HUES64 (cell line): ENCODE measurements around the gene CASK.
A peak's percentile ranks its signal among the peaks of the same experiment; 100 is the strongest.

Source experiments
- H3K27ac ChIP-seq: 2 replicates; pipeline ENCODE4 v1.7.0; 2013; ENCODE audit warnings: low read depth, low read length, inconsistent platforms
- H3K27me3 ChIP-seq: 2 replicates; pipeline ENCODE4 v1.6.1; 2013; ENCODE audit warnings: mild to moderate bottlenecking, low read length; ENCODE audit not compliant: insufficient read depth
- H3K36me3 ChIP-seq: 2 replicates; pipeline ENCODE4 v1.6.1; 2013; ENCODE audit warnings: mild to moderate bottlenecking, low read length; ENCODE audit not compliant: insufficient read depth
- H3K4me1 ChIP-seq: 2 replicates; pipeline ENCODE4 v1.6.1; 2013; ENCODE audit warnings: mild to moderate bottlenecking, low read length, moderate library complexity; ENCODE audit not compliant: insufficient read depth
- H3K4me3 ChIP-seq: 2 replicates; pipeline ENCODE4 v1.5.1; 2013; ENCODE audit warnings: mild to moderate bottlenecking, low read length, moderate library complexity
- H3K9ac ChIP-seq: 2 replicates; pipeline ENCODE4 v1.6.1; 2013; ENCODE audit warnings: mild to moderate bottlenecking, low read depth, low read length
- H3K9me3 ChIP-seq: 2 replicates; pipeline ENCODE4 v1.6.1; 2013; ENCODE audit warnings: low read depth, low read length; ENCODE audit not compliant: insufficient read depth
- WGBS: fragments of 150-250, 120-280 bp; methylation state at CpG from one replicate; pipeline ENCODE4 v1.1.7; 2013; ENCODE audit warnings: missing lambda C conversion rate; 5-methylcytosine and 5-hydroxymethylcytosine counted together

The CASK gene

GRCh38 chrX:41491267-41492004 is 431.9 kb downstream of the CASK start:
- no peaks in the 10 kb centered on the region for H3K9me3 ChIP-seq
- no peaks in the 10 kb centered on the region for H3K36me3 ChIP-seq
- peak overlapping the region; percentile 87 for H3K27ac ChIP-seq
- H3K27me3 ChIP-seq = no peaks in the 10 kb centered on the region
- peaks cover 6% of the 10 kb centered on the region for H3K4me1 ChIP-seq
- peak overlapping the region; percentile 47; the same call in 1 of the 2 replicates for H3K9ac ChIP-seq
- 42% methylated on average over 12 of the region's 12 CpGs for WGBS
- H3K4me3 ChIP-seq = no peak overlapping the region

DNA sequence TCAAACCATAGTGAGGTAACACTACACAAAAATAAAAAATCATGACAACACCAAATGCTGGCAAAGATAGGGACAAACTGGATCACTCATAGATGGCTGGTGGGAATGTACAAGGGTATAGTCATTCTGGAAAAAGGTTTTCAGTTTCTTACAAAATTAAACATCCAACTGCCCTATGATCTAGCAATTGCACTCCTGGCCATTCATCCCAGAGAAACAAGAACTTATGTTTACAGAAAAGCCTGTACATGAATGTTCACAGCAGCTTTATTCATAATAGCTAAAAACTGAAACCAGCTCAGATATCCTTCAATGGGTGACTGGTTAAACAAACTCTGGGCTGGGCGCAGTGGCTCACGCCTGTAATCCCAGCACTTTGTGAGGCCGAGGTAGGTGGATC is 432.9 kb downstream of the CASK start:
- H3K9ac ChIP-seq = no peak overlapping the region
- H3K27me3 ChIP-seq = no peaks in the 10 kb centered on the region
- H3K36me3 ChIP-seq = no peaks in the 10 kb centered on the region
- no peaks in the 10 kb centered on the region for H3K9me3 ChIP-seq
- H3K27ac ChIP-seq = no peak overlapping the region
- WGBS = 92% methylated on average over 3 of the region's 3 CpGs
- no peak overlapping the region for H3K4me3 ChIP-seq
- H3K4me1 ChIP-seq = peaks cover 6% of the 10 kb centered on the region

DNA sequence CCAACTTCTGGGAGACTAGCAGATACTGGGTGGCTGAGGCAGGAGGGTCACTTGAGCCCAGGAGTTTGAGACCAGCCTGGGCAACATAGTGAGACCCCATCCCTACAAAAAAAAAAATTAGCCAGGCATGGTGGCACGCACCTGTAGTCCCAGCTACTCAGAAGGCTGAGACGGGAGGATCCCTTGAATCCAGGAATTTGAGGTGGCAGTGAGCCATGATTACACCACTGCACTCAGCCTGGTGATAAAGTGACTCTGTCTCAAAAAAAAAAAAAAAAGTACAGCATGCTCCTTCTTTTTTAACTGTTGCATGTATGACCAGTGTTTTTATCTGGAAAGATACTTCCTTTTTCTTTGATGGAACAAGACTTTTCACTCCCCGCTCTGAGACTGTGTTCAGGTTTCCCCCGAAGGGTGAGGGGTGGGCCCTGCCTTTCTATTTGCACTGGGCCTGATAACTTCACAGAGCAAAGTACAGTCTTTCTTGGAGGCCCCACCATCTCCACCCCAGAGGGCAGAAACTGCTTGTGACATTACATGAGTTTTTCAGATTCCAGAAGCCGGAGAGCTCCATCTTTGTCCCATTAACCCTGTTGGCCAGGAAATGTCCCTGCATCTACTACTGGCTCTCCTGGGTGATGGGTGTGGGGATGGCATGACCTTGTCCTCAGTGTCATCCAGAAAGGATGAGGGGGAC is 441.1 kb downstream of the CASK start:
- whole genome bisulfite sequencing = 89% methylated on average over 5 of the region's 5 CpGs
- H3K9ac ChIP-seq = no peak overlapping the region

GRCh38 chrX:41481264-41482109 is 441.9 kb downstream of the CASK start:
- Histone ChIP-seq H3K9ac (no peak overlapping the region), H3K9me3 (no peaks in the 10 kb centered on the region), H3K4me1 (peaks cover 11% of the 10 kb centered on the region; the same call in 1 of the 2 replicates), H3K4me3 (no peak overlapping the region), H3K27me3 (no peaks in the 10 kb centered on the region), H3K36me3 (no peaks in the 10 kb centered on the region), H3K27ac (no peak overlapping the region)
- WGBS = 79% methylated on average over 6 of the region's 6 CpGs

More for the DNA sequence above, 441.1 kb downstream of the CASK start:
- no peak overlapping the region for H3K27ac ChIP-seq
- H3K36me3 ChIP-seq = no peaks in the 10 kb centered on the region
- no peaks in the 10 kb centered on the region for H3K9me3 ChIP-seq
- peaks cover 11% of the 10 kb centered on the region; the same call in 1 of the 2 replicates for H3K4me1 ChIP-seq
- H3K4me3 ChIP-seq = no peak overlapping the region
- H3K27me3 ChIP-seq = no peaks in the 10 kb centered on the region

GRCh38 chrX:41480508-41481260 is 442.7 kb downstream of the CASK start:
- 88% methylated on average over 13 of the region's 13 CpGs for WGBS
- Histone ChIP-seq H3K36me3 (no peaks in the 10 kb centered on the region), H3K9me3 (no peaks in the 10 kb centered on the region), H3K27me3 (no peaks in the 10 kb centered on the region), H3K9ac (no peak overlapping the region), H3K4me1 (peaks cover 17% of the 10 kb centered on the region), H3K27ac (no peak overlapping the region), H3K4me3 (no peak overlapping the region)

DNA sequence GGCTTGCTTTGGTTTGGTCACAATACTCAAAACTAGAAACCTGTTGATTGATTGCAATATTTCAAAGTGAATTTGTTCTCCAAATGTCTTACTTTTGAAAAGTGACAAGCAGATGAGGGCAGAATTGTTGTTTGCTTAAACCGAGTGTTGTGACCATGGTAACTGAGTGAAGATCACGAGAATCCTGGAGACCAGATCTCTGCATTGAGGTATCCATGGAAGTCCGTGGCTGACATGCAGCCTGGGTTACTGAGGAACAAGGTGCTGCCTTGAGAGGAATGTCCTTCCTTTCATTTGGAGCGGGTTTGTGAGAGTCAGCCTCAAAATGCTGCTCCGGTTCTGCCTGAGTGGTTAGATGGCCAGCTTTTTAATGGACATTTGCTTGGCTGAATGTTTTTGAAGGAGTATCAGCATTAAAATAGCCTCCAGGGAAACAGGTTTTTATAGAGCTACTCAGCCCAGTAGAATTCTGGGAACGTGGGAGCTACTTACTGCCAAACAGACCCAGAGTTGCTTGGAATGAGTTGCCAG is 444.9 kb downstream of the CASK start:
- peak overlapping the region; percentile 23; the same call in 1 of the 2 replicates for H3K27ac ChIP-seq
- no peak overlapping the region for H3K4me3 ChIP-seq
- no peak overlapping the region for H3K9ac ChIP-seq
- no peaks in the 10 kb centered on the region for H3K36me3 ChIP-seq
- H3K9me3 ChIP-seq = no peaks in the 10 kb centered on the region
- no peaks in the 10 kb centered on the region for H3K27me3 ChIP-seq
- WGBS = 69% methylated on average over 6 of the region's 6 CpGs
- peaks cover 25% of the 10 kb centered on the region for H3K4me1 ChIP-seq

GRCh38 chrX:41475591-41476241 is 447.6 kb downstream of the CASK start:
- Histone ChIP-seq H3K9ac (peak overlapping the region; percentile 78), H3K27ac (peak overlapping the region; percentile 95), H3K4me3 (peak overlapping the region; percentile 35), H3K27me3 (no peaks in the 10 kb centered on the region), H3K9me3 (no peaks in the 10 kb centered on the region), H3K4me1 (peaks cover 20% of the 10 kb centered on the region), H3K36me3 (no peaks in the 10 kb centered on the region)
- 6% methylated on average over 11 of the region's 12 CpGs for WGBS

DNA sequence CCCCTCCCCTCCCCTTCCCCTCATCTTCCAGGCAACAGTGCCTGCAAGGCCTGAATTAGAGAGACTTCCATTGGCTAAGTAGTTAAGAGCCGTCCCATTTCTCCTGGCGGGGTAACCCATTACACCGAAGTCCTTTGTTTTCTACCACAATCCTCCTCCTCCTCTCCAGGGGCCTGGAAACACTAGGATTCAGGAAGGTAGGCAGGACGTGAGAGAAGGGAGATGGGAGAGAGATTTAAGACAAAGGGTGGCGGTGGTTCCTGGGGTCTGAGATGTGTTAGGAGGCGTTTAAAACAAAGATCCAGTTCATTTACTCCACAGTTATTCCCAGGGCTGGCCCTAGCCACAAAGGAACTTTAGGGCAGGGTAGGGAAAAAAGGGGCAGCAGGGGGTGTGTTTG is 448.2 kb downstream of the CASK start:
- Histone ChIP-seq H3K9ac (peak overlapping the region; percentile 78), H3K9me3 (no peaks in the 10 kb centered on the region), H3K27ac (peak overlapping the region; percentile 95), H3K27me3 (no peaks in the 10 kb centered on the region), H3K4me3 (peak overlapping the region; percentile 35), H3K36me3 (no peaks in the 10 kb centered on the region), H3K4me1 (peaks cover 20% of the 10 kb centered on the region)
- WGBS = 0% methylated on average over 1 of the region's 6 CpGs

DNA sequence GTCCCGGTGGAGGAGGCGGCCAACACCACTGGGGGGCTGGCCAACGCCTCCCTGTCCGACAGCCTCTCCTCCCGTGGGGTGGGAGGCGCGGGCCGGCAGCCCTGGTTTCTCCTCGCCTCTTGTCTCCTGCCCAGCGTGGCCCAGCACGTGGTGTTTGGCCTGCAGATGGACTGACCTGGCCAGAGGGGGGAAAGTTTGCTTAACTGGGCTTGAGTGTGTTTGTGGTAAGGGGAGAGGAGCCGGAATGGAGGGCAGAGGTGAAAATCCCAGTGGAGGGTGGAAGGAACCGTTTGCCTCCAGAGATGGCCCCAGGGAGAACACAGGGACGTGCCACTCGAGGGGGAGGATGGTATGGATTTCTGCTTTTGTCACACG is 448.6 kb downstream of the CASK start:
- Histone ChIP-seq H3K27ac (peak overlapping the region; percentile 95), H3K36me3 (no peaks in the 10 kb centered on the region), H3K27me3 (no peaks in the 10 kb centered on the region), H3K9me3 (no peaks in the 10 kb centered on the region), H3K4me3 (0 out of 2 replicates have a peak overlapping the region, but pooled peaks have one; percentile 21), H3K4me1 (peaks cover 20% of the 10 kb centered on the region), H3K9ac (peak overlapping the region; percentile 78)
- 54% methylated on average over 15 of the region's 16 CpGs for WGBS
